Epithelial cell of esophagus (primary cell): ENCODE results near the gene SKP1.

ENCODE experiments used
- DNase-seq: peaks from one replicate; pipeline ENCODE4 v3.0.0; 2010; ENCODE audit warnings: low read depth
- H3K4me3 ChIP-seq: 2 replicates; pipeline ENCODE4 v1.5.1; 2011; ENCODE audit warnings: mild to moderate bottlenecking, low read length, control low read depth
- CTCF ChIP-seq: IDR thresholded peaks from 2 replicates; pipeline ENCODE4 v1.5.1; 2011; ENCODE audit warnings: low read depth, mild to moderate bottlenecking, low read length, control low read depth, inconsistent platforms; ENCODE audit not compliant: insufficient read depth; ENCODE audit errors: missing control alignments

The SKP1 gene

GRCh38 chr5:134188092-134188491 is 11.3 kb upstream of the SKP1 start:
- no peak for DNase-seq
- TF ChIP-seq CTCF, result no peak
- no peak overlapping the region for H3K4me3 ChIP-seq

DNA sequence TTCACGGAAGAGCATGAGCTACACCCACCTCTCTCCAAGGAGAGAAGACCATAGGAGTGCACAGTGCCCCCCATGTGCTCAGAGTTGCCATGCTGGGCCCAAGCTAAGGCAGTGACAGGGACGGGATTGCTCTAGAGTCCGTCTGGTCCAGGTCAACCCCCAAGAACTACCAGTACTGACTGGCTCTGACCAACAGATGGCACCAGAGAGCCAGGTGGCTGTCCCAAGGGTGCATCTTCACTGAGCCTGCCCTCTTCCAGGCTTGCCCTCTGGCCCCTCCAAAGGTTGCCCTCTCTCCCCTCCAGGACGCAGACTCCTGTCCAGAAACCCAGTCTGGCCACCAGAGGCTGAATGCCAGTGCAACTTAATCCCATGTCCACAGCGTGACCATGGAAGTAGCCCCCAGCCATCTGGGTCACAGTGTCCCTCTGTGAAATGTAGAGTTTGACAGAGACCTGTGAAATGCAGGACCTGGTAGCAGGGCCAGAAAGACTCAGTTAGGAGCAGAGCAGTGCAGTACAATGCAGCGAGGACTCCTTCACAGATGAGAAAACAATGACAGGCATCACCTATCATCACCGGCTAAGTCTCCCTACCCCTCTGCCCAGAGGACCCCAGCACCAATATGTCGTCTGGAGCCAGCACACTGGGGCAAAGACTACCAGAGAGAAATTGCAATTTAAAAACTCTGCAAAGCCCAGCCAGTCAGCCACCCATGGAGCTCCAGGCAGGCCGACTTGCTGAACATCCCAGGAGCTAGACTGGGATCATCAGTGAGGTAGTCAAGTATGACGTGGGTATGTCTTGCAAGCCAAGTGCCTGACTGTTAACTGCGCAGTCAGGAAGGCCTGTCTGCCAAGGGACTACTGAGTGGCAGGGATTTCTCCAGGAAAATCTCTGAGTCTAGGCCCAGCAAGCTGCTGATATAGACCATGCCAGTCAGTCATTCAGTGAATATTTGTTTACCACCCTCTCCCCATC is 7.7 kb upstream of the SKP1 start:
- DNase-seq, result peak; percentile 70
- no peak overlapping the region for H3K4me3 ChIP-seq
- TF ChIP-seq CTCF, result peak; percentile 97

GRCh38 chr5:134183481-134183880 is 6.7 kb upstream of the SKP1 start:
- no peak overlapping the region for H3K4me3 ChIP-seq
- no peak for DNase-seq
- no peak for TF ChIP-seq CTCF

DNA sequence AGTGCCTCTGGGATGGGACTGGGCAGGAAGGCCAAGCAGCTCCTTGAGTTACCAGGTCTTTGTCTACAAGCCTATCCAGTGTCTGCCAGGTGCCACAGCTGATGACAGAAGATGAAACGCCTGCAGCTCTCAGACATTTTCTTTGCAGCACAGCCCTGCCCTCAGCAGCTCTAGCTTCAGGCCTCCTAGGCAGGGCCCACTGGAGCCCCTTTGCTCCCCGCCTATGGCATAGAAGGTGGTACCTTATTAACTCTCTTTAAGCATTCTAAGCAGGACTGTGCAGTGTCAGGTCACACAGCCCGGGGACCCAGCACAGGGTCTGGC is 1.3 kb upstream of the SKP1 start:
- no peak for TF ChIP-seq CTCF
- DNase-seq, result no peak
- H3K4me3 ChIP-seq, result no peak overlapping the region

GRCh38 chr5:134177369-134178095 is 782 bp upstream of the SKP1 start:
- peak overlapping the region; percentile 84 for H3K4me3 ChIP-seq
- TF ChIP-seq CTCF, result no peak
- DNase-seq, result peak; percentile 83

GRCh38 chr5:134175921-134176510 is 734 bp downstream of the SKP1 start:
- DNase-seq, result peak; percentile 44
- peak overlapping the region; percentile 84 for H3K4me3 ChIP-seq
- TF ChIP-seq CTCF, result no peak
